ENCODE measurements around the gene ATRNL1.

ATRNL1 gene

DNA sequence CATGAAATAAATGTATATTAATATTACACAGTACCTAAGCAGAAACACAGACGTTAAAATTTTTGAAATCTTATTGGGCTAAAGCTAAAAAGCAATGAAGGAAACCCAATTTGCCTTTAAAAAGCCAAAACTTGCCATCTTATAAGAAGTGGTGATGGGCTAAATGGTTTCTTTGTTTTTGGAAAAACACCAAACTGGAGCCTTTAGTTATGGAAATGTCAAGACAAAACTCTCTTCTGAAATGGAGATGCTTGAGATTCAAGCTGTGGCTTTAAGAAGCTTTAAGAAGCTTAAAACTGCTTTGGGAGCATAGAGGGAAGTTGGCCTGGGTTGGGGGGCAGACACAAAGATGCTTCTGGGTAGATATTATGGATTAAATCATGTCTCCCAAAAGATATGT is 902.9 kb downstream of the ATRNL1 start:
- ChIA-PET POLR2A (no interaction called here), CTCF (no interaction called here)
- 40% methylated on average over 1 of the region's 1 CpG for WGBS (ENCODE audit: insufficient coverage)

DNA sequence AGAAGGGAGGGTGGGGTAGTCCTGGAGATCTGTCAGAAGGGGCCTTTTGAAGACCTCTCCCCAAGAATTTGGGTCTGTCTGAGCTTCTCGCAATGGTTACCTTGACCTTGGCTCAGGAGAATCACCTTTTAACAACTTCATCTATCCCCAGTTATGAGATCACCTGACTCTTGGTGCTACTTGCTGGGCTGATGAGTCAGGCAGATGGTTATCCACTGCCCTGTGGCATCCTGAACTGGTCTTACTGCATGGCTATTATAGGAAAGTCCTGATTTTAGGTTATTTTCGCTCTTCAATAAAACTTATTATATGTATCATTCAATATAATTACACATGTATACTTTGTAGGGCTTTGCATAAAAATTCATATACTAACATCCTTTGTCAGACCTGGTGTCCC is 905.1 kb downstream of the ATRNL1 start:
- H3K4me1 ChIP-seq (ENCODE audit: control extremely low read depth in 1 of 4, control insufficient read depth in 4 of 4, insufficient read depth in 4 of 4, low read length in 3 of 4) = no peaks in the 10 kb centered on the region
- H3K27ac ChIP-seq (ENCODE audit: insufficient read depth in 1 of 2, low read depth in 1 of 2, low read length in 2 of 2, poor library complexity in 1 of 2, severe bottlenecking in 2 of 2) = no peak overlapping the region
- no peak for DNase-seq
- no CpG with 5 or more reads among the region's 2 CpGs for WGBS (ENCODE audit: insufficient coverage)
- H3K4me3 ChIP-seq (ENCODE audit: control insufficient read depth in 1 of 7, extremely low read depth in 1 of 7, insufficient read depth in 4 of 7, low read depth in 2 of 7, low read length in 6 of 7) = no peak overlapping the region
- no peaks in the 10 kb centered on the region for H3K36me3 ChIP-seq (ENCODE audit: control insufficient read depth in 4 of 4, insufficient read depth in 4 of 4, low read length in 3 of 4)
- POLR2A ChIA-PET = no interaction called here
- H3K9me3 ChIP-seq (ENCODE audit: control extremely low read depth in 1 of 5, control insufficient read depth in 4 of 5, insufficient read depth in 2 of 5, low read depth in 1 of 5, low read length in 4 of 5) = peaks cover 0 to 10% (median 0%) of the 10 kb centered on the region in 5 experiments
- peaks cover 0 to 8% (median 0%) of the 10 kb centered on the region in 5 experiments for H3K27me3 ChIP-seq (replicated peaks in 2 of 5; ENCODE audit: control insufficient read depth in 4 of 5, insufficient read depth in 5 of 5, low read length in 4 of 5)
- CTCF ChIA-PET = no interaction called here

More for the DNA sequence above, 902.9 kb downstream of the ATRNL1 start:
- no peak for DNase-seq
- Histone ChIP-seq H3K9me3 (ENCODE audit: control extremely low read depth in 1 of 5, control insufficient read depth in 4 of 5, insufficient read depth in 2 of 5, low read depth in 1 of 5, low read length in 4 of 5) (peaks cover 0 to 10% (median 0%) of the 10 kb centered on the region in 5 experiments), H3K36me3 (ENCODE audit: control insufficient read depth in 4 of 4, insufficient read depth in 4 of 4, low read length in 3 of 4) (no peaks in the 10 kb centered on the region), H3K27ac (ENCODE audit: insufficient read depth in 1 of 2, low read depth in 1 of 2, low read length in 2 of 2, poor library complexity in 1 of 2, severe bottlenecking in 2 of 2) (no peak overlapping the region), H3K4me3 (ENCODE audit: control insufficient read depth in 1 of 7, extremely low read depth in 1 of 7, insufficient read depth in 4 of 7, low read depth in 2 of 7, low read length in 6 of 7) (no peak overlapping the region), H3K4me1 (ENCODE audit: control extremely low read depth in 1 of 4, control insufficient read depth in 4 of 4, insufficient read depth in 4 of 4, low read length in 3 of 4) (no peaks in the 10 kb centered on the region), H3K27me3 (replicated peaks in 2 of 5; ENCODE audit: control insufficient read depth in 4 of 5, insufficient read depth in 5 of 5, low read length in 4 of 5) (peaks cover 0 to 7% (median 0%) of the 10 kb centered on the region in 5 experiments)

Measured in common myeloid progenitor, CD34-positive (primary cell).